AG10803 (cell line): Measurements from ENCODE around the gene SHISA9.

ENCODE experiments used
- DNase-seq: peaks from one replicate; pipeline ENCODE4 v3.0.0; 2010; ENCODE audit warnings: low read depth
- H3K4me3 ChIP-seq: 2 replicates; pipeline ENCODE4 v1.5.1; 2011; ENCODE audit warnings: mild to moderate bottlenecking, low read length, control low read depth
- CTCF ChIP-seq: conservative IDR thresholded peaks from 2 replicates; pipeline ENCODE4 v1.5.1; 2011; ENCODE audit warnings: mild to moderate bottlenecking, low read length, control low read depth, inconsistent platforms

Gene SHISA9

GRCh38 chr16:13189250-13189649 lies 287.9 kb downstream of the SHISA9 start:
- no peak for TF ChIP-seq CTCF
- H3K4me3 ChIP-seq, result no peak overlapping the region
- no peak for DNase-seq

GRCh38 chr16:13193721-13194120 lies 292.3 kb downstream of the SHISA9 start:
- no peak overlapping the region for H3K4me3 ChIP-seq
- TF ChIP-seq CTCF, result no peak
- no peak for DNase-seq

DNA sequence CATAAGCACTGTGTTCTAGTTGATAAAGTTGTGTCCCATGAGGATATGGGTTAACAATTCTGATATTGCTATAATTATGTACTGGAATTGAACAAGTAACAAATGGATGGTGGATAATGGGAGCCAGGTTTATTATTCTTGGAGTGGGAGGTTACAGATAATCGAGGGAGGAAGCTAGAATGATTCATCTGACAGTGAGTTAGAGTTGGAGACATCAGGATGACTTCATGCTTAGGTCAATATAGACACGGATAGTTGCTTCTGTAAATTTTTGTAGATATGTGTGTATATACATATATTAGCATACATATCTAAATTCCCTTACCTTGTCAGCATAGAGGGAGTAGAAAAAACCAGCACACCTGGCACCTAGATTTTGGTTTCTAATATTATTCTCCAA lies 293.4 kb downstream of the SHISA9 start:
- TF ChIP-seq CTCF, result no peak
- no peak for DNase-seq
- no peak overlapping the region for H3K4me3 ChIP-seq

GRCh38 chr16:13203725-13204124 lies 302.3 kb downstream of the SHISA9 start:
- DNase-seq, result no peak
- no peak overlapping the region for H3K4me3 ChIP-seq
- no peak for TF ChIP-seq CTCF

GRCh38 chr16:13205352-13205751 lies 304.0 kb downstream of the SHISA9 start:
- H3K4me3 ChIP-seq, result no peak overlapping the region
- TF ChIP-seq CTCF, result no peak
- DNase-seq, result no peak

- no peak for DNase-seq
- TF ChIP-seq CTCF, result no peak
Observed at GRCh38 chr16:13206606-13207005, 305.2 kb downstream of the SHISA9 start.

GRCh38 chr16:13207151-13207550 lies 305.8 kb downstream of the SHISA9 start:
- no peak overlapping the region for H3K4me3 ChIP-seq
- DNase-seq, result no peak
- TF ChIP-seq CTCF, result no peak

More at GRCh38 chr16:13206606-13207005, 305.2 kb downstream of the SHISA9 start:
- no peak overlapping the region for H3K4me3 ChIP-seq
